ENCODE measurements around the gene MIB2.
"Not testable (repeated sequence)": the region's sequence is repeated elsewhere in the genome, so short reads cannot be mapped to it uniquely, and the experiment has no call there.

MIB2 gene

DNA sequence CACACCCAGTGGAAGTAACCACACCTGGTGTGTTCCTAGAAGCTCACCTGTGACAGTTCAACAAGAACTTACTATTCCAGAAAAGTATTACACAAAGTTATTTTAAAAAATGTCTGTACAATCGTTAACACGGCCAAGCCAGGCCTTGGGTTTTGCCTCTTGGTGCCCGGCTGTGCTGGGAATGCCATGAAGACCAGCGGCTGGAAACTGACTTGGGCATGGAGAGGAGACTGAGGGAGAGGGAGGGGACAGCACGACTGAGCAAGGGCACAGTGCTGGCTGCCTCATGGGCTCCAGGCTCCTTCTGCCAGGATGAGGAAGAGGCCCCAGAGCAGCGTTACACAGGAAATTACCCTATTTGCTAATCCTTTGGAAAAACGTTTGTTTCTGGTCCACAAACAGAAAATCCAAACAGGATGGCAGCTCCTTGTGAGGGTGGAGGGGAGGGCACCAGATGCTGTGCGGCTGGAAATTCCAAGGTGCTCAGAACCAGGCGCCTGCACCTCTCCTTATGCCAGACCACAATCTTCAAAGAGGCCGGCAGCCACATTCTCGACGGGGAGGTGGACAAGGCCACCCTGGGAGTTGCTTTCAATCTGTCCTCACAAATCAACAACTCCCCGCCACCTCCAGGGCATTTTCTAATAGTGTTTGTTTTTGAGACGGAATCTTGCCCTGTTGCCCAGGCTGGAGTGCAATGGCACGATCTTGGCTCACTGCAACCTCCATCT, 47.7 kb downstream of the MIB2 start:
- not testable (repeated sequence) for DNase-seq

DNA sequence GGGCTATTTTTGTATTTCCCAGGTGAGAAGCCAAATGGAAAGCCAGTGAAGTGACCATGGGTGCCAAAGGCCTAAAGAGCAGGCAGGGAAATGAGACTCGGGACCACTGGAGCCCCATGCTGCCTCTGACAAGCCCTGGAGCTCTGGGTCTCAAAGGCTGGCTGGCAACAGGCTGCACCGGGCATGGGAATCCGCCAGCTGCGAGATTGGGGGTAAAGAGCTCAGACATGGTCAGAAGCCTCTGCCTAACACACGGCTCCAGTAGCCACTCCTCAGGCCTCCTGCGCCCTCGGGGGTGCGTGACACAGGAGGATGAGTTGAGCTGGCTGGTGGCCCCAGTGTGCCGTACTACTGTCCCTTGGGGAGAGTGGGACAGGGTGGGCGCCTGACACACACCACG, 49.0 kb downstream of the MIB2 start:
- not testable (repeated sequence) for DNase-seq

DNA sequence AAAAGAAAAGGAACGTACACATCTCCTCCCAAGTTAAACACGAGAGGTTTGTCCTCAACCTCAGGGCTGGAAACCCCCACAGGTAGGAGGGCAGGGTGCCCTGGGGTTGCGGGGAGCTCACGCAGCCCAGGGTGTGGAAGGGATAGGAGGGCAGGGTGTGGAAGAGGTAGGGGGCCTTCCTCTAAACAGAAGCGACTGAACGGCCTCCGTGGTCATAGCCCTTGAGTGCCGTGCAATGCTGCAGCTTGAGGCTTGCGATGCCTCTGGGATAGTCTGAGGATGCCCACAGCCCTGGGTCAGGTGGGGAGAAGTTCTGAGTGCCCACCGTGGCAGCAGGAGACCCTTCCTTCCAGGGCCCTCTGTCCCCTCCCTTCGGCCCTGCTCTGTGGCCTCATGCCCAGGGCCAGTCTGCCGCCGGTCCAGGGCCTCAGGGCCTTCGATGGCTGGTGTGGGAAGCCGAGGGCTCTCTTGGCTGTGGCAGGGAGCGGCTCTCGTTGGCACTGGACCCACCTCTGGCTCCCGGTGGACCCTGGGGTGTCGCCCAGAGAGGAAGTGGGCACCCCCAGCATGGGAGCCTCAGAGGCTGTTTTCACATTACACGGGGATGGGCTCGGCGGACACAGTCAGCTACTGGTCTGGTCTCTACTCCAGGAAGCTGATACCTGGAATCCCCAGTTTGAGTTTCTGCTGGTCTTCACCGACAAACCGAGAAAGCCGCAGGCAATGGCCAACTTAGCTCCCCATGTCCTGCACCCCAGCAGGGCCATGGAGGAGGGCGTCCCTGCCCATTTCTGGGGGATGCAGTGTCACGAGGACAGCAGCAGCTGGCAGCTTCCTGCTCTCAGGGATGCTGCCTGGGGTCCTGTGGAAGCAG, 49.9 kb downstream of the MIB2 start:
- DNase-seq: no peak

DNA sequence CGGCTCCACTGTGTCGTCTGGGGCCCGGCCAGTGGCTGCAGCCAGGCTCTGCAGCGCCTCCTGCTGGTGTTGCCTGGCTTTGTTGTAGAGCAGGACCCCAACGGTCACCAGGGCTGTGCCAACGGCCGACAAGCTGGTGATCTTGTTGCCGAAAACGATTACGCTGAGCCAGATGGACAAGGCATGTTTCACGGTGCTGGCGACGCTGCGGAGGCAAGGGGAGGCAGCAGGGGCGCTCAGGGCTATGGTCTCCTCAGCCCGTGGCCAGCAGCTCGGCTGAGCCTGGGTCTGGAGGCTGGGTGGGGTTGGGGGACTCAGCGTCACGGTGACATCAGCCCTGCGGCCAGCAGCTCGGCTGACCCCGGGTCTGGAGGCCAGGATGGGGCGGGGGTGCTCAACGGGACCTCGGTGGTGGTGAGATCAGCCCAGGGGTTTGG, 50.5 kb downstream of the MIB2 start:
- no peak for DNase-seq

DNA sequence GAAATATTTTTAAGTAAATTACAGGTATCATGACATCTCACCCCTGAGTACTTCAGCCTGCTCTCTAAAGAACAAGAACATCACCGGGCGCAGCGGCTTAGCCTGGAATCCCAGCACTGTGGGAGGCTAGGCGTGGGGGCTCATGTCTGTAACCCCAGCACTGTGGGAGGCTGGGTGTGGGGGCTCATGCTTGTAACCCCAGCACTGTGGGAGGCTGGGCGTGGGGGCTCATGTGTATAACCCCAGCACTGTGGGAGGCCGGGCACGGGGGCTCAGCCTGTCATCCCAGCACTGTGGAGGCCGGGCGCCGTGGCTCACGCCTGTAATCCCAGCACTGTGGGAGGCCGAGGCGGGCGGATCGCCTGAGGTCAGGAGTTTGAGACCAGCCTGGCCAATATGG, 51.2 kb downstream of the MIB2 start:
- DNase-seq: no peak

DNA sequence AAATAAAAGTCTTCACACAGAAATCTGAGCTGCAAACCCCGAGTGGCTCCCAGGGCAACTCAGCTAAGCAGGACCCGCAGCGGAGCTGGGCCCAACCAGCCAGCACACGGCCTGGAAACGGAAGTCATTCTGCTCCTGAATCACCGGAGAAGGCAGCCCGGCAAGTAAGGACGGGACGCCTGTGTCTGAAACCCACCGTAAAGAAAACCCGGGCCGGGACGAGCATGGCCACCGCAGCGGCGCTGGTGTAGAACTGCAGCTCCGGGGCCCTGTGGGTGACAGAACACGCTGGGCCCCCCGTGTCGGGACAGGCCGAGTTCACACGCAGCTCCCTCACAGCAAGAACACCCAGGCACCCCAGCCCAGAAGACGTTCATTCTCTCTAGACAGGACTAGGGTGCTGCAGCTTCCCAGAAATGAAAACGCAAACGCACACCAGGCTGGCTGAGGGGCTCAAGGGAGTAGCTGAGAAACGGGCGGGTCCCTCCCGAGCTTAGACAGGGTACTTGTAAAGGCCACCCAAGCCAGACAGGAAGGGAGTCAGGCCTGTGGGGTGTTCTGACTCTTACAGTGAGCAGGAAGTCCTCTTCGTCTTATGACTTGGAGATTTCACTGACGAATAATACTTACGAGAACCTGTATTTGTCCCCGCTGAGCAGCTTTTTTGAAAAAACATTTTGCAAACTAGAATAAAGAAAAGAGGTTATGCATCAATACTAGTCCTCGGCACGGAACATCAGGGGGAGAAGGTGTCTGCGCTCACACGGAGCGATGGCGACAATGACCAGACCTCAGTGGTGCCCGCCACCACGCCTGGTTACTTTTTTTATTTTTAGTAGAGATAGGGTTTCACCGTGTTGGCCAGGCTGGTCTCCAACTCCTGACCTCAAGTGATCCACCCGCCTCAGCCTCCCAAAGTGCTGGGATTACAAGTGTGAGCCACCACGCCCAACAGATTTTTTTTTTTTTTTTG, 54.5 kb downstream of the MIB2 start:
- no peak for DNase-seq

DNA sequence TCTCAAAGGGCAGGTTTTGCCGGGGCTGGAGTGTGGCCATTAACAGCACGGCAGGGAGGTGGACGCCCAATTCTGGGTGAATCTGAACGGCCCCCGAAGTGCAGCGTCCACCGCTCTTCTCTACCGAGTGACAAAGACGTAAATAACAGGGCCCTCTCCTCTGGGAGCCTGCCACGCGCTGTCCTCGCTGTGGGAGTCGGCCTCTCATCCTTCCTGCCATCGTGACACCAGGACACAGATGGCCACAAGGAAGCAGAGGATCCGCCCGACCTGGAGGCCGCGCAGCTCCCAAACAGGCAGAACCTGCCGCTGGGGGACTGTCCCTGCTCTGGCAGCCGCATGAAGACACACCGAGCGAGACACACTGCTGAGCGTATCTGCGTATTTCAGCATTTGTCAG, 55.6 kb downstream of the MIB2 start:
- DNase-seq: no peak

DNA sequence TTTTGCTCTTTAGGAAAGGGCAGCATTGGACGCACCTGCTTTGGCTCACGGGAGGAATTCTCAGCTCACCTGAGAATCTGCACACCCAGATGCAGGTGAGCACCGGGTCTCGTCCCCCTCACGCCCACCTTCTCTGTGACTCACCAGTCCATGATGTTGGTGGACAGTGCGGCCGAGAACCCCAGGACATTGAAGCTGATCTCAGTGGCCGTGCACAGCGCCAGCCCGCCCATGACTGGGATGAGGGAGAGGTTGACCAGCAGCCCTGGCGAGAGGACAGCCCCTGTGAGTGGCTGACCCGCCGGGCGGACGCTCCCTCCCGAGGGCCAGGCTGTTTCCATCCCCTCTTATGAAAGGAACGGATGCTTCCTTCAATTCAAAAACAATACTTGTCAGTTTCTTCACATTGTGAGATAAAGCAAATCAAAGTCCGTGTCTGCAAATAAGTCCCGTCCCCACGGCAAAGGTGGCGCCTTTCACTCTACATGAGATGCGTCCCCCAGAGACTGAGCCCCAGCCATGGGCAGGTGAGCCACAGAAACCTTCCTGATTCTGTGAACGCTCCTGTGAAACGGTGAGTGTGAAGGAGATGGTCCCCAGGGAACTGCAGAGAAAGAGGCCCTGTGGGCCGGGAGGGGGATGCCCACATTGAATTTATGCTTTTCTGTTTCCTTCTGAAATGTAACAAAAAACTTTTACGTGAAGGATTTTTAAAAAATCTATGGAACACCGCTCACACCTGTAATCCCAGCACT, 56.2 kb downstream of the MIB2 start:
- no peak for DNase-seq

DNA sequence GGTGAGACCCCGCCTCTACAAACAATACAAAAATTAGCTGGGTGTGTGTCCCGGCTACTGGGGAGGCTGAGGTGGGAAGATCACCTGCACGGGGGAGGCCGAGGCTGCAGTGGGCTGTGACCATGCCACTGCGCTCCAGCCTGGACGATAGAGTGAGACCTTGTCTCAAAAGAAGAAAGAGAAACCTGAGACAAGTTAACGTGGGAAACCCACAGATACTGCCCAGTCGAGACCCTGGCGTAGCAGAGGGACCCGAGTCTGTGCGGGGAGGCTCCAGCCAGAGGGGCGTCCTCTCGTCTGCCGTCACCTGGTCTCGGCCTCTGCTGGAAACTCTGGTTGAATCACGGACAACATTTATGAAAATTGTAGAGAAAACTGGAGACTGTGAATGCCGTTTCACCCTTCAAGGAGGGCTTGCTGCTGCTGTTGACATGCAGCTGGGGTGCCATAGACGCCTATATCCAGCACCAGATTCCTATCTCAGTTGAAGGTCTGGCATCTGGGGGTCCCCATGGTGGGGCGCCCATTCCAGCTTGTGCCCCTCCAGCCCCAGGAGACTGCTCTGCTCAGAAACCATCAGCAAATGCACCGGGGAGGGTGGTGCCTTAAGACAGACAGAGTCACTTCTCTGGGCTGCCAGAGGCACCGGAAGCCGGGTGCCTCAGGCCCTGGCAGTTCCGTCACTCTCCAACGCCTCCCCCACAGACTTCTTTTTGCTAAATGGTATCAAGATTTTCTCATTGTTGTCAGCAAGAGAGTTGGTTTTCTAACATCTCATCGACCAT, 57.1 kb downstream of the MIB2 start:
- no peak for DNase-seq

DNA sequence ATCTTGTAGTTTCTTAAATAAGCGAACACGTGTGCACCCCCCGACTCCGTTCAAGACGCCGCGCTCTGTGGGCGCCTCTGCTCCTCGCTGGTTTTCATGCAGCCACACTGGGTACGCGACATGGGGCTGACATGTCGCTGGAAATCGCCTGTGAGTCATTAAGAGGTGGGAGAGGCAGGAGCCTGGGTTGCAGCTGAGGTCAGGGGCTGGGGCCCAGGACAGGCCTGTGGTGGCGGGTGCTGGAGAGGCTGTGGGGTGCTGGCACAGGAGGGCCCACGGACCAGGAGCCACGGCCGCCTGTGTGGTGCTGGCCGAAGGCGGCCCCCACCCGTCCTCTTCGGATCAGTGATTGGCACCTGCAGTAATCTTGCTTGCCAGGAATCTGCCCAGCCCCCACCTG, 59.5 kb downstream of the MIB2 start:
- DNase-seq: not testable (repeated sequence)

DNA sequence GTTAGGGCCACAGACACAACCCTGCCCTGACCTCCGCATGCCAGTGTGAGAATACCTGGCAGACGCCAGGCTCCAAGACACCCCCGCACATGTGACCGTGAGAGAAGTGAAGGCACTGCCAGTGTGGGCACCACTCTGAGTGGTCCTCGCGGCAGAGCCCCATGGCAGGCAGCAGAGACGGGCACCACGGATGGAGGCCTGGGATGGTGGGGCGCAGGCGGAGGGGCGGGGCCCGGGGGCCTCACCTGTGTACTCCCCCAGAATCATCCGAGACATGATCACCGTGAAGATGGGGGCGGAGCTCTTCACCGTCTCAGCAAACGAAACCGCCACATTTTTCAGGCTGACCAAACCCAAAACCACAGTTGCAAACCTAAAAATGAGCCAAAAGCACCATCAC, 59.9 kb downstream of the MIB2 start:
- DNase-seq: not testable (repeated sequence)

DNA sequence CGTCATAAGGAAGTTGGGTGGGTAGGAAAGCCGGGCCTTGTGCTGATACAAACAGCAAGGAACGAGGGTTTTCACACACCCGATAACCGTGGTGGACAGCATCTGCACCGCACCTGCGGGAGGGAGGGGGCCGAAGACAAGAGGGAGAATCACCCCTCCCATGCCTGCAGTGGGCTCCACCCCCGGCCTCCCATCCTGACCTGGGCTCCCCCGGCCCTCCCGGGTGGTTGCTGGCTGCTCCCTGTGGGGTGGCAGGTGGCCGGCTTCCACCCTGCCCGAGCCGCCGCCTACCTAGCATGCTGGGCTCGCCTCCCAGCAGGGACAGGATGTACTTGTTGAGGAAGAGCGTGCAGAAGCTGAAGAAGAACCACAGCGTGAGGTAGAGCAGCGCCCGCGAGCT, 60.8 kb downstream of the MIB2 start:
- DNase-seq: not testable (repeated sequence)

DNA sequence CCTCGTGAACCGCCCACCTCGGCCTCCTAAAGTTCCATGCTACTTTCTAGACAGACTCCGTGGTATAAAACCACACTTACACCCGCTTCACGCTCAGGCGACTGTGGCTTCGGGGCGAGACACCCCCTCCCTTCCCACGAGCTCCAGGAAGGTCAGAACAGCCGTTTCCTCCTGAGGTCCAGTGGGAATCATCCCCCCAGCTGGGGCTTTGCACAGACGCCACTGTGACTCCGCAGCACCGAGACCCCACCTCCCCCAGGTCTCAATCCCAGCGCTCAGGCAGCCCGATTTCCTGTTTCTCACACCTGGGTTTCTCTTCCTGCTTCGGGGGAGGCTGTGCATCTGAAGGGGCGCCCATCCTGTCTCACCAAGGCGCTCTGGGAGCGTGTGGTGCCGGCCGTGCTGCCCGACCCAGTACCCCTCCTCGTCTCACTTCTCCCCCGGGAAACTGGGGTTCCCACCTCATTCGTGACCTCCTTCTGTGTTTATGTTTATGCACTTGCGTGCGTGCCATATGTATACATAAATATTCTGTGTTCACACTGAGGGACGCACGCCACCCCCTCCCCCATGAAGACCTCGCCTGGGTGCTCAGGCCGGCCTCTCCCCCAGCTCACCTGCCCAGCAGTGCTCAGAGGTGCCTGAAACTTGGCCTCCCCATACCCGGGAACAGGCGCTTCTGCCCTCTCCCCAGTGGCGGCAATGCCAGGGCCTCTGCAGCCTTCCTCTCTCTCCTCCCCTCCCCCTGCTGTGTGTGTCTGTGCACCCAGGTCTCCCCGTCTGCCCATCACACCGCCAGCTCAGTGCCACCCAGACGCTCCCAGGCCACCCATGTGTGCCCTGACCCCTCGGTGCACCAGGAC, 62.6 kb downstream of the MIB2 start:
- DNase-seq: no peak

DNA sequence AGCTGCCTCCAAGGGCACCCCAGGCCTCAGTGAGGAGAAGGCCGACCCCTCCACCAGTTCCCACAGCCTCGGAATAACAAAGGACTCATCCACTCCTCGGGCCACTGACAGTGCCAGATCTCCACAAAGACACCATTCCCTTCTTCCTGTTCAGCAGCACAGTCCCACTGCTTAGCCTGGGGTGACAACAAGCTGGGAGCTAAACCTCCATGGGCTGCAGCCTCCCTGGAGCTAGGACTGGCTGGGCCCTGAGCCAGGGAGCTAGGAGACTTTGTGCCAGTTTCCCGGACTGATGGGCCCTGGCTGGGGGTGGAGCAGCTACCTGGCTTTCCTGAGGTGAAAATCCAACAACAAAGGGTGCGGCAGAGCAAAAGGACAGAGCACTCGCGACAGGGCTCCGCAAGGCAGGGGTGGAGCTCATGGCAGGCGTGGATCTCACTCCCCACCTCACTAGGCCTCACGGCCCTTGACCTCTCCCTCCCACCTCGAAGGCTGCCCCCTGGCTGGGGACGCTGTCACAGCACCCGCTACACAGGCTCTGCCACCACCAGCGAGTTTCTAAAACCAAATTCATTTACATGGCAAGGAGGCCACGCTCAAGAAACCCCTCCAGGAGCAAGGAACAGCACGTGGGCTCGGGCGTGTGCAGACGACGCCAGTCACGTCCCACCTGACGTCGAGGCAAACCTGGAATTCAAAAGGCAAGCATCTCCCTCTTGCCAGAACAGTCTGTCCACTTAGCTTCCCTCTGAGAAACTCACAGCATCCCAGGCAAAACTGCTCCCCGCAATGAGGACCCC, 63.5 kb downstream of the MIB2 start:
- DNase-seq: peak; percentile 49
